Measurements from ENCODE around the gene RPL10. TPM values are rescaled to one million over a fixed set of nuclear protein-coding genes. Genes with fewer than 3 reads are reported as not detected.

The RPL10 gene
- total and polyA plus RNA-seq, 2 donors (not counting 3 experiments of a cell fraction or from before 2014, with no cell fraction given) = 2,493 to 7,586 TPM

DNA sequence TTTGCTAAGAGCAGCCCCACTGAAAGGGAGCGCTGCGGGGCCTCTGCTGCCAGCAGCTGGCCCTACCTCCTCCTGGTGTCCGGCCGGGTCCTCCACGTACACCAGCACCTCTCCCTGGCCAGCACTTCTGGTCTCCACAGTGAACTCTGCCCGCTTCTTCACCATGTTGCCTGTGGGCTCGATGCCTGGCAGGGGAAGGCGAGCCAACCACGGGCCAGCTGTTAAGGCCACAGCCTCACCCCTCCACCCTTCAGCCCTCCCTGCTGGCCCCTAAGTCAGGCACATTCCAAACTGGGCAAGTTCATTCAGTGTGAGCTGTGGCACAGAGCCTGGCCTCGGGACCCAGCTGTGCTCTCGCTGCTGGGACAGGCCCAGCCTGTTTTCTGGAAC lies 31.5 kb upstream of the RPL10 start:
- ChIA-PET CTCF (no interaction called here), POLR2A (no interaction called here)
- intact Hi-C loops (cut with micrococcal nuclease) = no loop called here
- FAIRE-seq (peak; percentile 47), DNase-seq (ENCODE audit: low read depth, low spot score) (no peak)
- Histone ChIP-seq H3K4me1 (ENCODE audit: control insufficient read depth, extremely low read depth, insufficient read depth, low read length) (peaks cover 13% of the 10 kb centered on the region), H3K79me2 (ENCODE audit: control insufficient read depth, insufficient read depth, low read length) (peaks cover 88% of the 10 kb centered on the region), H3K9me3 (replicated peaks; ENCODE audit: control insufficient read depth, insufficient read depth, low read length) (no peaks in the 10 kb centered on the region), H2AFZ (ENCODE audit: low read depth, low read length) (no peak overlapping the region), H3K4me2 (ENCODE audit: insufficient read depth, low read length) (no peak overlapping the region), H3K36me3 (ENCODE audit: control insufficient read depth in 2 of 2, extremely low read depth in 1 of 2, insufficient read depth in 2 of 2, low read length in 2 of 2) (peaks cover 17 to 47% of the 10 kb centered on the region in 2 experiments), H3K27me3 (ENCODE audit: control insufficient read depth in 2 of 2, insufficient read depth in 2 of 2, low read length in 2 of 2) (no peaks in the 10 kb centered on the region), H3K9ac (replicated peaks; ENCODE audit: extremely low read depth, insufficient read depth, low read length) (no peak overlapping the region), H3K9me1 (replicated peaks; ENCODE audit: control insufficient read depth, extremely low read depth, insufficient read depth, low read length) (no peaks in the 10 kb centered on the region), H3K4me3 (replicated peaks in 1 of 3; ENCODE audit: insufficient read depth in 1 of 3, low read depth in 1 of 3, low read length in 3 of 3) (no peak overlapping the region), H4K20me1 (replicated peaks; ENCODE audit: control insufficient read depth, extremely low read depth, insufficient read depth, low read length) (no peaks in the 10 kb centered on the region), H3K27ac (ENCODE audit: insufficient read depth, low read depth, low read length) (no peak overlapping the region)
- dilution Hi-C loops (cut with MboI; ENCODE audit: extremely low pct_ligation_motif_present, low sequenced_read_pairs) = no loop called here
- TF ChIP-seq POLR2A (IDR thresholded peaks at IDR 0.05; ENCODE audit: low read depth, low read length) (no peak), MYC (IDR thresholded peaks at IDR 0.05; ENCODE audit: low read depth, low read length) (no peak), EZH2 (IDR thresholded peaks at IDR 0.05; ENCODE audit: borderline replicate concordance, low read depth, low read length, severe bottlenecking) (no peak), FOS (IDR thresholded peaks at IDR 0.05; ENCODE audit: borderline replicate concordance, insufficient read depth, low read length) (no peak), JUN (IDR thresholded peaks at IDR 0.05; ENCODE audit: borderline replicate concordance, insufficient read depth, insufficient read length, low read depth) (no peak)
- TF ChIP-seq, protein P1, sequence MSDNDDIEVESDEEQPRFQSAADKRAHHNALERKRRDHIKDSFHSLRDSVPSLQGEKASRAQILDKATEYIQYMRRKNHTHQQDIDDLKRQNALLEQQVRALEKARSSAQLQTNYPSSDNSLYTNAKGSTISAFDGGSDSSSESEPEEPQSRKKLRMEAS (IDR thresholded peaks at IDR 0.05; ENCODE audit: insufficient read depth, insufficient read length) = no peak
- TF ChIP-seq, protein P2, sequence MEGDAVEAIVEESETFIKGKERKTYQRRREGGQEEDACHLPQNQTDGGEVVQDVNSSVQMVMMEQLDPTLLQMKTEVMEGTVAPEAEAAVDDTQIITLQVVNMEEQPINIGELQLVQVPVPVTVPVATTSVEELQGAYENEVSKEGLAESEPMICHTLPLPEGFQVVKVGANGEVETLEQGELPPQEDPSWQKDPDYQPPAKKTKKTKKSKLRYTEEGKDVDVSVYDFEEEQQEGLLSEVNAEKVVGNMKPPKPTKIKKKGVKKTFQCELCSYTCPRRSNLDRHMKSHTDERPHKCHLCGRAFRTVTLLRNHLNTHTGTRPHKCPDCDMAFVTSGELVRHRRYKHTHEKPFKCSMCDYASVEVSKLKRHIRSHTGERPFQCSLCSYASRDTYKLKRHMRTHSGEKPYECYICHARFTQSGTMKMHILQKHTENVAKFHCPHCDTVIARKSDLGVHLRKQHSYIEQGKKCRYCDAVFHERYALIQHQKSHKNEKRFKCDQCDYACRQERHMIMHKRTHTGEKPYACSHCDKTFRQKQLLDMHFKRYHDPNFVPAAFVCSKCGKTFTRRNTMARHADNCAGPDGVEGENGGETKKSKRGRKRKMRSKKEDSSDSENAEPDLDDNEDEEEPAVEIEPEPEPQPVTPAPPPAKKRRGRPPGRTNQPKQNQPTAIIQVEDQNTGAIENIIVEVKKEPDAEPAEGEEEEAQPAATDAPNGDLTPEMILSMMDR (IDR thresholded peaks at IDR 0.05; ENCODE audit: extremely low read depth in 1 of 2, insufficient read depth in 1 of 2, low read depth in 1 of 2, low read length in 2 of 2) = no peak
- no TSS peak for BruUV-seq (replicated peaks)

All from endothelial cell of umbilical vein (primary cell).